Gastrocnemius medialis (tissue), 4 donors: ENCODE data around the gene DBF4.

ENCODE experiments used
- CTCF ChIP-seq, 5 experiments: fragments of 450-650 bp in 3 of 5; fragments of 200-600 bp in 2 of 5; sonication (generic) in 2 of 5; IDR thresholded peaks in 4 of 5; conservative IDR thresholded peaks in 1 of 5; 1 replicate in 4 of 5; 2 replicates in 1 of 5; pipeline ENCODE4 v1.5.1; 2016 to 2019; ENCODE audit warnings: antibody characterized with exemption in 5 of 5, mild to moderate bottlenecking in 3 of 5, moderate library complexity in 3 of 5
- POLR2A ChIP-seq, 2 donors: fragments of 450-650 bp; IDR thresholded peaks; one replicate each; pipeline ENCODE4 v1.6.1; 2017; ENCODE audit warnings: antibody characterized with exemption in 2 of 2, mild to moderate bottlenecking in 2 of 2, moderate library complexity in 2 of 2

GRCh38 chr7:87926581-87927461 is 50.5 kb downstream of the DBF4 start:
- TF ChIP-seq POLR2A (IDR thresholded peaks at IDR 0.05) (no peak), CTCF (IDR thresholded peaks at IDR 0.05 in 4 of 5, conservative IDR thresholded peaks at IDR 0.05 in 1 of 5) (no peak)
